A549 (cell line): ENCODE data around the gene SETBP1.

Source experiments
- CEBPB ChIP-seq, 2 experiments: fragments of >200 bp in 1 of 2; sonication (Bioruptor Twin) in 1 of 2; formaldehyde crosslinking in 1 of 2; IDR thresholded peaks; 2 replicates each; pipeline ENCODE4 v1.6.1; 2012 to 2016
- KDM1A ChIP-seq: fragments of 200-600 bp; sonication (generic); IDR thresholded peaks from 2 replicates; pipeline ENCODE4 v1.6.1; 2016; ENCODE audit warnings: low read depth, mild to moderate bottlenecking
- NR3C1 ChIP-seq: fragments of >200 bp; sonication (Bioruptor Twin); formaldehyde crosslinking; IDR thresholded peaks from 3 replicates; pipeline ENCODE4 v1.6.1; 2017

DNA sequence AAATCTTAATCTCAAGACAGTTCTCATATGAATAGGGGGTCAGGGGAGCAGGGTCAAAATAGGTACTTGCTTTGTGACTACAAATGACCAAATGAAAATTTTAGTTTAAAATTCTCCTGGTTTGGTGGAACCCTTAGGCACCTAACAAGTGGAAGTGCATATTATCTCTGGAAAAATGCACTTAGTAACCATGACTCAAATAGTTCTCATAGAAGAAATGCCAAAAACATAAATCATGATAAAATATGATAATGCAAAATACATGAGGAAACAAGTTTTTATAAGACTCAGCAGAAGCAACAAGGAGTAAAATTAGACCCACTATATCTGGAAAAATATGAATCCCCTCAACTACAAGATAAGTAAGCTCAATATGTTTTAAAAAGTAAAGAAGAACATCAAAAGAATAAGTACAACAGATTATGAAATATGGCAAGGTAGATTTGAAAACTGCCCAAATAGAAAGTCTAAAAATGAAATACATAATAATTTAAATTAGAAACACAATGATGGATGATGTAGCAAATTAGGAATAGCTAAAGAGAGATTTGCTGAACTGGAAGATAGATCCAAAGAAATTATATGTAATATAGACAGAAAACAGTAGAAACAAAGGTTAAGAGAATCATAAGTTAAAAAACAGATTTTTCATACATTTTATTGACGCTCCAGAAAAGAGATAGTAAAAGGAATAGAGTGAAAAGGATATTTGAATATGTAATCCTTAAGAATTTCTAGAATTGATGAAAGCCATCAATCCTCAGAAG is 308.3 kb downstream of the SETBP1 start:
- TF ChIP-seq KDM1A (no peak), CEBPB (IDR thresholded peaks at IDR 0.05) (no peak), NR3C1 (no peak)
